SK-N-SH treated with all-trans-retinoic acid at 6 μM for 48 hours (cell line): ENCODE measurements around the gene MATK.

ENCODE experiments used
- BACH2 ChIP-seq: fragments of 250-450 bp; sonication (Bioruptor Pico); IDR thresholded peaks from 2 replicates; pipeline ENCODE4 v1.9.0; 2021; ENCODE audit warnings: mild to moderate bottlenecking, borderline replicate concordance
- GLIS3 ChIP-seq: fragments of 250-450 bp; sonication (Bioruptor Pico); IDR thresholded peaks from 2 replicates; pipeline ENCODE4 v1.5.0; 2020; ENCODE audit warnings: mild to moderate bottlenecking, moderate library complexity
- OSR1 ChIP-seq: fragments of 250-450 bp; sonication (Bioruptor Pico); IDR thresholded peaks from 2 replicates; pipeline ENCODE4 v1.8.0; 2022; ENCODE audit warnings: moderate library complexity, mild to moderate bottlenecking, inconsistent platforms
- TOX ChIP-seq: fragments of 250-450 bp; sonication (Bioruptor Pico); IDR thresholded peaks from 2 replicates; pipeline ENCODE4 v1.8.0; 2021; ENCODE audit warnings: mild to moderate bottlenecking, moderate library complexity, borderline replicate concordance
- ZC3H10 ChIP-seq: fragments of 250-450 bp; sonication (Bioruptor Pico); IDR thresholded peaks from 2 replicates; pipeline ENCODE4 v1.5.1; 2021; ENCODE audit warnings: mild to moderate bottlenecking, moderate library complexity
- ZFP30 ChIP-seq: fragments of 450-650 bp; formaldehyde crosslinking; IDR thresholded peaks from 2 replicates; pipeline ENCODE4 v1.5.0; 2022; ENCODE audit warnings: mild to moderate bottlenecking, moderate library complexity
- ZNF565 ChIP-seq: fragments of 450-650 bp; formaldehyde crosslinking; conservative IDR thresholded peaks from 2 replicates; pipeline ENCODE4 v1.5.0; 2020; ENCODE audit warnings: low read depth, mild to moderate bottlenecking, moderate library complexity
- ZNF8 ChIP-seq: fragments of 450-650 bp; formaldehyde crosslinking; IDR thresholded peaks from 2 replicates; pipeline ENCODE4 v1.5.0; 2020; ENCODE audit warnings: mild to moderate bottlenecking, moderate library complexity
- TF ChIP-seq, protein P1 (sequence below): fragments of 250-450 bp; sonication (Bioruptor Pico); IDR thresholded peaks from 2 replicates; pipeline ENCODE4 v1.8.0; 2021; ENCODE audit warnings: low read depth, mild to moderate bottlenecking, moderate library complexity, borderline replicate concordance
- TF ChIP-seq, protein P2 (sequence below): fragments of 250-450 bp; sonication (Bioruptor Pico); IDR thresholded peaks from 2 replicates; pipeline ENCODE4 v1.8.0; 2020; ENCODE audit warnings: mild to moderate bottlenecking, moderate library complexity, borderline replicate concordance

GRCh38 chr19:3768015-3768747 is 18.0 kb downstream of the MATK start:
- TF ChIP-seq ZNF8 (no peak), ZC3H10 (CRISPR knock-in tag) (no peak), TOX (CRISPR knock-in tag) (no peak), BACH2 (CRISPR knock-in tag) (no peak), ZFP30 (no peak), OSR1 (no peak), ZNF565 (CRISPR knock-in tag) (no peak), GLIS3 (no peak)
- TF ChIP-seq, protein P1, sequence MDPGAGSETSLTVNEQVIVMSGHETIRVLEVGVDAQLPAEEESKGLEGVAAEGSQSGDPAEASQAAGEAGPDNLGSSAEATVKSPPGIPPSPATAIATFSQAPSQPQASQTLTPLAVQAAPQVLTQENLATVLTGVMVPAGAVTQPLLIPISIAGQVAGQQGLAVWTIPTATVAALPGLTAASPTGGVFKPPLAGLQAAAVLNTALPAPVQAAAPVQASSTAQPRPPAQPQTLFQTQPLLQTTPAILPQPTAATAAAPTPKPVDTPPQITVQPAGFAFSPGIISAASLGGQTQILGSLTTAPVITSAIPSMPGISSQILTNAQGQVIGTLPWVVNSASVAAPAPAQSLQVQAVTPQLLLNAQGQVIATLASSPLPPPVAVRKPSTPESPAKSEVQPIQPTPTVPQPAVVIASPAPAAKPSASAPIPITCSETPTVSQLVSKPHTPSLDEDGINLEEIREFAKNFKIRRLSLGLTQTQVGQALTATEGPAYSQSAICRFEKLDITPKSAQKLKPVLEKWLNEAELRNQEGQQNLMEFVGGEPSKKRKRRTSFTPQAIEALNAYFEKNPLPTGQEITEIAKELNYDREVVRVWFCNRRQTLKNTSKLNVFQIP (CRISPR knock-in tag) = no peak
- TF ChIP-seq, protein P2, sequence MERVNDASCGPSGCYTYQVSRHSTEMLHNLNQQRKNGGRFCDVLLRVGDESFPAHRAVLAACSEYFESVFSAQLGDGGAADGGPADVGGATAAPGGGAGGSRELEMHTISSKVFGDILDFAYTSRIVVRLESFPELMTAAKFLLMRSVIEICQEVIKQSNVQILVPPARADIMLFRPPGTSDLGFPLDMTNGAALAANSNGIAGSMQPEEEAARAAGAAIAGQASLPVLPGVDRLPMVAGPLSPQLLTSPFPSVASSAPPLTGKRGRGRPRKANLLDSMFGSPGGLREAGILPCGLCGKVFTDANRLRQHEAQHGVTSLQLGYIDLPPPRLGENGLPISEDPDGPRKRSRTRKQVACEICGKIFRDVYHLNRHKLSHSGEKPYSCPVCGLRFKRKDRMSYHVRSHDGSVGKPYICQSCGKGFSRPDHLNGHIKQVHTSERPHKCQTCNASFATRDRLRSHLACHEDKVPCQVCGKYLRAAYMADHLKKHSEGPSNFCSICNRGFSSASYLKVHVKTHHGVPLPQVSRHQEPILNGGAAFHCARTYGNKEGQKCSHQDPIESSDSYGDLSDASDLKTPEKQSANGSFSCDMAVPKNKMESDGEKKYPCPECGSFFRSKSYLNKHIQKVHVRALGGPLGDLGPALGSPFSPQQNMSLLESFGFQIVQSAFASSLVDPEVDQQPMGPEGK (CRISPR knock-in tag) = no peak
